ENCODE results near the gene ATP6V1G2. TPM values are rescaled to one million over a fixed set of nuclear protein-coding genes. Genes with fewer than 3 reads are reported as not detected.
A peak's percentile ranks its signal among the peaks of the same experiment; 100 is the strongest.
"Not testable (repeated sequence)": the region's sequence is repeated elsewhere in the genome, so short reads cannot be mapped to it uniquely, and the experiment has no call there.

ATP6V1G2 gene
- total RNA-seq, 1 donor from 2014 or later, result 54.0 TPM

DNA sequence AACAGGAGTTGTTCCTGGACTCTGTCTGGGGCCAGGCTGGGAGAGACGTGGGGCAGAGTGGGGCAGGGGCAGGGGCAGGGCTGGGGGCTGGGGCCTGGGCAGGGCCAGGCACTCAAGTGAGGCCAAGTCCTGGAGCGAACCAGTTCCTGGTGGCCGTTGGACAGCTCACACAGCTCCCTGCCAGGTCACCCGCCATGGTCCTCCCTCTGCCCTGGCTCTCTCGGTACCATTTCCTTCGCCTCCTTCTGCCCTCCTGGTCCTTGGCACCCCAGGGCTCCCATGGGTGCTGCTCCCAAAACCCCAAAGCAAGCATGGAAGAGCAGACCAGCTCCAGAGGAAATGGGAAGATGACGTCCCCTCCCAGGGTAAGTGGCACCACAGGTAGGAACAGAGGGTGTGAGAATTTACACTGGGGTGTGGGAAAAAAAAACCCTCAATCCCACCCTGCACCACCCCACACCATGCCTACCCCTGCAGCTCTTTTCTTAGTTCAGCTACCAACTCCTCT is 17.5 kb downstream of the ATP6V1G2 start, which contains the start of gene MCCD1:
Gene MCCD1, plus strand, starts transcription at position 142 of the 508 bp plus-strand sequence. Its CDS starts 53 bp downstream, at position 195.
- DNase-seq, result no peak

- no peak for DNase-seq
These were observed 18.1 kb downstream of the ATP6V1G2 start for GRCh38 chr6:31528307-31528777.

DNA sequence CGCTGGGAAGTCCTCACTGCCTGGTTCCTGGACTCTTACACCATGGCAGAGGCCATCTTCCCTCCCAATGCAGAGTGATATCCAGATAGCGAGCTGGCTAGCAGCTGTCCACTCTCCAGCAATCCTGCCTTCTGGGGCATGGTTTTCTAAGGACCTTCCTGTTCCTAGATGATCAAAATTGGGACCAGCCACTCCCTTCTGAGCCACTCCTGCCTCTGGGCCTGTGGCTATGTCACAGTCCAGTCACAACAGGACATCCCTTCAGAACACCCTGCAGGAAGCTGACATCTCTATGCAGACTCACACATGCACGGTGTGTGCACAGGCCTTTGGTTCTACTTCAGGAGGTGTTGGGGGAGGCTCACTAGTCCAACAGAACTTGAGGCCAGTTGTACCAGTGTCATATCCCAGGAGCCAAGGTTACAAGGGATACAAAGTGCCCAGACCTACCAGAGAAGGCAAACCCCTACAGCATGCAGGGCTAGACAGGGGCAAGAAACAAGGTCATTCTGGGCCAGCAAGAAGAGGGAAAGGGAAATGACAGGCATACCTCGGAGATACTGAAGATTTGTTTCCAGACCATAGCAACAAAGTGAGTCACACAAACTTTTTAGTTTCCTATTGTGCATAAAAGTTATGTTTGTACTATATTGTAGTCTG is 20.3 kb downstream of the ATP6V1G2 start:
- DNase-seq, result no peak

GRCh38 chr6:31525553-31525931 is 20.9 kb downstream of the ATP6V1G2 start:
- DNase-seq, result no peak

DNA sequence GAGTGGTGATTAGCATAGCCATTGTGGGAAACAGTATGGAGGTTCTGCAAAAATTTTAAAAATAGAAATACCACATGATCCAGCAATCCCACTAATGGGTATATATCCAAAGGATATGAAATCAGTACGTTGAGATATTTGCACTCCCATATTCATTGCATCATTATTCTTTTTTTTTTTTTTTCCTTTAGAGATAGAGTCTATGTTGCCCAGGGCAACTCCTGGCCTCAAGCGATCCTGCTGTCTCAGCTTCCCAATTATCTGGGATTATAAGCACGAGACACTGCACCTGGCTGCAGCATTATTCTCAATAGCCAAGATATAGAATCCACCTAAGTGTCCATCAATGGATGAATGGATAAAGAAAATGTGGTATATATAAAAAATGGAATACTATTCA is 24.6 kb downstream of the ATP6V1G2 start:
- DNase-seq, result no peak

- DNase-seq, result no peak
These were observed 32.8 kb downstream of the ATP6V1G2 start for GRCh38 chr6:31513456-31514165.

DNA sequence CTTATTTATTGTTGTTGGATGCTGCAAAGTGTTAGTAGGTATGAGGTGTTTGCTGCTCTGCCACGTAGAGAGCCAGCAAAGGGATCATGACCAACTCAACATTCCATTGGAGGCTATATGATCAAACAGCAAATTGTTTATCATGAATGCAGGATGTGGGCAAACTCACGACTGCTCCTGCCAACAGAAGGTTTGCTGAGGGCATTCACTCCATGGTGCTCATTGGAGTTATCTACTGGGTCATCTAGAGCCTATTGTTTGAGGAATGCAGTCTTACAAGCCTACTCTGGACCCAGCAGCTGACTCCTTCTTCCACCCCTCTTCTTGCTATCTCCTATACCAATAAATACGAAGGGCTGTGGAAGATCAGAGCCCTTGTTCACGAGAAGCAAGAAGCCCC is 36.4 kb downstream of the ATP6V1G2 start:
- no peak for DNase-seq

- not testable (repeated sequence) for DNase-seq
These were observed 37.4 kb downstream of the ATP6V1G2 start for GRCh38 chr6:31509036-31509435.

DNA sequence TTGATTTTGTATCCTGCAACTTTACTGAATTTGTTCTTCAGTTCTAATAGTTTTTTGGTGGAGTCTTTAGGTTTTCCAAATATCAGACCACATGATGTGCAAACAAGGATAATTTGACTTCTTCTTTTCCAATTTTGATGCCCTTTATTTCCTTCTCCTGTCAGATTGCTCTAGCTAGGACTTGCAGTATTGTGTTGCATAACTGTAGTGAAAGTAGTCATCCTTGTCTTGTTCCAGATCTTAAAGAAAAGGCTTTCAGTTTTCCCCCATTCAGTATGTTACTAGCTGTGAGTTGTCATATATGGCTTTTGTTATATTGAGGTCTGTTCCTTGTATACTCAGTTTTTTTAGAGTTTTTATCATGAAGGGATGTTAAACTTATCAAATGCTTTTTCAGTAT is 43.8 kb downstream of the ATP6V1G2 start:
- no peak for DNase-seq

- DNase-seq, result not testable (repeated sequence)
These were observed 46.8 kb downstream of the ATP6V1G2 start for GRCh38 chr6:31499648-31500047.

DNA sequence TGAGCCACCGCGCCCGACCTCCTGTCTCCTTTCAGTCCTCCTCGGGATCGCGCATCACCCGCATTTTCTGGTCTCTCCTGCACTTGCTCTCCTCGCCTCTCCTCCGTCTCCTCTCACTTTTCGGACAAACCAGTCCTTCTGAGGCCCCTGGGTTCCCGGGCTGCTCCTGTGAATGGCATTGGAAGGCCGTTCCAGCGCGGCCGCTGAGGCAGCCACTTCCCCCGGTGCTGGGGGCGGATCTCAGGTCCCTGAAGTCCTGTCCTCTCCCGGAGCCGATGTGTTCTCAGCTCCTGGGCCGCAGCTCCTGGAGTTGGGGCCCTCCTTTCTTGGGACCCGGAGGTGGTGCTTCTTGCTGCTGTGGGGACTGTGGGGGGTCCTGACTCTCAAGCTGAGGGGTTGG is 47.7 kb downstream of the ATP6V1G2 start:
- DNase-seq, result no peak

DNA sequence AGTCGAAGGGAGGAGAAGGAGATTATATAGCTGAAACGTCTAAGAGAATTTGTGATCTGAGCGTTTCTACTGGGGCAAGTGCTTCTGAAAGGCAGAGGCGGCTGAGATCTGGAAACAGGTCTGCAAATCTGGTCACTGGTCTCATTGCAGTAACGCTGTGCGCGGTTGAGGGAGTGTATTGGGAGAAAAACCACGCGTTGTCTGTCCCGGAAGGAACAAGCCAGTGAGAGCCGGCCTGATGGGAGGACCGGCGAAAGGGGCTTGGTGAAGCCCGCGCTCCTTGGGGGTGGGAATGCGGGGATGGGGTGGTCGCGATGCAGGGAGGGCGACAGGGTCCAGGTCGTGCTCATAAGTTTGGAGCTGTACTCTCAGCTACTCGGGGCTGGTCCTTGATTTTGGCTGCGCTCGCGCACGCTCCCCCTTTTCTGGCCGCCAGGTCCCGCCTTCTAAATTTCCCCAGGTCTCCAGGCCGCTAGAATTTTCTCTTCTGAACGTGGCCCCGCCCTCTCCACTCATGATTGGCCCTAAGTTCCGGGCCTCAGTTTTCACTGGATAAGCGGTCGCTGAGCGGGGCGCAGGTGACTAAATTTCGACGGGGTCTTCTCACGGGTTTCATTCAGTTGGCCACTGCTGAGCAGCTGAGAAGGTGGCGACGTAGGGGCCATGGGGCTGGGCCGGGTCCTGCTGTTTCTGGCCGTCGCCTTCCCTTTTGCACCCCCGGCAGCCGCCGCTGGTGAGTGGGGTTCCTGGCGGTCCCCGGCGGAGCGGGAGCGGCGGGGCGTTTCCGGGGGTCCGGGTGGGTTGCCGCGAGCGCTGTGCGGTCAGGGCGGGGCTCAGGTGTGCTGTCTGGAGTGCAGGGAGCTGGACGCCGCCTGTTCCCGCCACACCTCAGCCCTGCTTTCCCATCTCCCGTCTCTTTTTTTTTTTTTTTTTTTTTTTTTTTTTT is 48.6 kb downstream of the ATP6V1G2 start, which contains the start of gene MICB:
Gene MICB, plus strand, starts transcription at position 615 of the 946 bp plus-strand sequence. Its CDS starts 49 bp downstream, at position 664.
- no peak for DNase-seq

DNA sequence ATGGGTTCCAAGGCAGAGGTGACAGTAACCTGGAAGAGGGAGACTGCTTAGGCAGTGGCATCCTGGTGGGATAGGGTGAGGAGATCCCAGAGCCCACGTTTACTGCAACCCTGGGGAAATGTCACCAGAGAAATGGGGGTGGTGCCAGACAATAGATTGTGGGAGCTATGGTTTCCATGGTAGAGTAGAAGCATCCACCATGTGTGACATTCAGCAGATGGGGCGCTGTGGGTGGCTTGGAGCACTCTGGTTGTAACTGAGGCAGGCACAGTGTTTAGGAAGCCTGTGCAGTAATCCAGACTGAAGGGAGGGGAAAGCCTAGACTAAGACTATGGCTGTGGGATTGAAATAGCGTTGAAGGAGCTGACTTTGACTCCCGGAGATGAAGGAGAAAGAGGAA is 49.6 kb downstream of the ATP6V1G2 start:
- DNase-seq, result not testable (repeated sequence)

- no peak for DNase-seq
These were observed 50.8 kb downstream of the ATP6V1G2 start for GRCh38 chr6:31495580-31495979.

Small RNA genes lying within 50 kb of the gene (small RNA-seq; reads per million reads assigned to genes)
- gene AL663061.1 (not detected), gene RF00019 (not detected), gene SNORD117 (301 reads per million, percentile 97 among the genes with 10 or more reads in this experiment), gene SNORD84 (not detected)

Other genes with a start within 250 kb of the ATP6V1G2 start
- gene HLA-B, start 189.4 kb downstream of the ATP6V1G2 start, total RNA-seq, result 34.3 TPM
- 0.31 TPM for gene MICA, start 143.0 kb downstream of the ATP6V1G2 start, total RNA-seq
- 0.47 TPM for gene MICB, start 48.5 kb downstream of the ATP6V1G2 start, total RNA-seq
- not detected for gene MCCD1, start 17.6 kb downstream of the ATP6V1G2 start, total RNA-seq
- 288 TPM for gene DDX39B, start 4.6 kb downstream of the ATP6V1G2 start, total RNA-seq
- 21.7 TPM for gene NFKBIL1, start 1.0 kb upstream of the ATP6V1G2 start, total RNA-seq
- not detected for gene LTA, start 25.7 kb upstream of the ATP6V1G2 start, total RNA-seq
- not detected for gene TNF, start 29.0 kb upstream of the ATP6V1G2 start, total RNA-seq
- 0.31 TPM for gene LTB, start 35.8 kb upstream of the ATP6V1G2 start, total RNA-seq
- 0.94 TPM for gene LST1, start 39.7 kb upstream of the ATP6V1G2 start, total RNA-seq
- gene NCR3, start 46.4 kb upstream of the ATP6V1G2 start, total RNA-seq, result not detected
- gene AIF1, start 68.6 kb upstream of the ATP6V1G2 start, total RNA-seq, result 4.1 TPM
- 31.7 TPM for gene PRRC2A, start 74.1 kb upstream of the ATP6V1G2 start, total RNA-seq
- gene BAG6, start 106.1 kb upstream of the ATP6V1G2 start, total RNA-seq, result 118 TPM
- gene APOM, start 109.3 kb upstream of the ATP6V1G2 start, total RNA-seq, result not detected
- gene C6orf47, start 114.2 kb upstream of the ATP6V1G2 start, total RNA-seq, result 16.2 TPM
- 9.8 TPM for gene GPANK1, start 118.4 kb upstream of the ATP6V1G2 start, total RNA-seq
- gene CSNK2B, start 119.5 kb upstream of the ATP6V1G2 start, total RNA-seq, result 69.9 TPM
- 3.4 TPM for gene LY6G5B, start 123.4 kb upstream of the ATP6V1G2 start, total RNA-seq
- 3.1 TPM for gene LY6G5C, start 134.5 kb upstream of the ATP6V1G2 start, total RNA-seq
- gene ABHD16A, start 156.7 kb upstream of the ATP6V1G2 start, total RNA-seq, result 48.2 TPM
- gene LY6G6F, start 160.3 kb upstream of the ATP6V1G2 start, total RNA-seq, result not detected
- gene LY6G6D, start 168.7 kb upstream of the ATP6V1G2 start, total RNA-seq, result not detected
- 0.31 TPM for gene LY6G6C, start 175.1 kb upstream of the ATP6V1G2 start, total RNA-seq
- not detected for gene MPIG6B, start 176.8 kb upstream of the ATP6V1G2 start, total RNA-seq
- 117 TPM for gene DDAH2, start 182.7 kb upstream of the ATP6V1G2 start, total RNA-seq
- 35.2 TPM for gene CLIC1, start 189.9 kb upstream of the ATP6V1G2 start, total RNA-seq
- gene MSH5, start 193.4 kb upstream of the ATP6V1G2 start, total RNA-seq, result 4.2 TPM
- 0.31 TPM for gene SAPCD1, start 216.0 kb upstream of the ATP6V1G2 start, total RNA-seq
- gene VWA7, start 230.7 kb upstream of the ATP6V1G2 start, total RNA-seq, result 0.31 TPM
- gene VARS1, start 249.1 kb upstream of the ATP6V1G2 start, total RNA-seq, result 25.6 TPM